ENCODE data around the gene NR6A1.

Gene NR6A1

GRCh38 chr9:124562328-124562727 lies 208.8 kb downstream of the NR6A1 start:
- Histone ChIP-seq H3K27ac (ENCODE audit: insufficient read depth, low read length, poor library complexity, severe bottlenecking) (no peak overlapping the region), H3K4me3 (ENCODE audit: insufficient read depth, low read depth, low read length, poor library complexity, severe bottlenecking) (no peak overlapping the region), H3K27me3 (replicated peaks; ENCODE audit: control insufficient read depth, insufficient read depth, low read length, poor library complexity, severe bottlenecking) (no peaks in the 10 kb centered on the region), H3K4me1 (ENCODE audit: control insufficient read depth, insufficient read depth, low read length, poor library complexity, severe bottlenecking) (no peaks in the 10 kb centered on the region), H3K36me3 (ENCODE audit: control insufficient read depth, insufficient read depth, low read length) (no peaks in the 10 kb centered on the region), H3K9me3 (ENCODE audit: control insufficient read depth, low read length) (no peaks in the 10 kb centered on the region)
- no peak for DNase-seq

- Histone ChIP-seq H3K4me1 (ENCODE audit: control insufficient read depth, insufficient read depth, low read length, poor library complexity, severe bottlenecking) (no peaks in the 10 kb centered on the region), H3K9me3 (ENCODE audit: control insufficient read depth, low read length) (no peaks in the 10 kb centered on the region), H3K27me3 (replicated peaks; ENCODE audit: control insufficient read depth, insufficient read depth, low read length, poor library complexity, severe bottlenecking) (no peaks in the 10 kb centered on the region), H3K27ac (ENCODE audit: insufficient read depth, low read length, poor library complexity, severe bottlenecking) (no peak overlapping the region), H3K4me3 (ENCODE audit: insufficient read depth, low read depth, low read length, poor library complexity, severe bottlenecking) (no peak overlapping the region), H3K36me3 (ENCODE audit: control insufficient read depth, insufficient read depth, low read length) (no peaks in the 10 kb centered on the region)
- DNase-seq = no peak
Observed at GRCh38 chr9:124559871-124560270, 211.2 kb downstream of the NR6A1 start.

DNA sequence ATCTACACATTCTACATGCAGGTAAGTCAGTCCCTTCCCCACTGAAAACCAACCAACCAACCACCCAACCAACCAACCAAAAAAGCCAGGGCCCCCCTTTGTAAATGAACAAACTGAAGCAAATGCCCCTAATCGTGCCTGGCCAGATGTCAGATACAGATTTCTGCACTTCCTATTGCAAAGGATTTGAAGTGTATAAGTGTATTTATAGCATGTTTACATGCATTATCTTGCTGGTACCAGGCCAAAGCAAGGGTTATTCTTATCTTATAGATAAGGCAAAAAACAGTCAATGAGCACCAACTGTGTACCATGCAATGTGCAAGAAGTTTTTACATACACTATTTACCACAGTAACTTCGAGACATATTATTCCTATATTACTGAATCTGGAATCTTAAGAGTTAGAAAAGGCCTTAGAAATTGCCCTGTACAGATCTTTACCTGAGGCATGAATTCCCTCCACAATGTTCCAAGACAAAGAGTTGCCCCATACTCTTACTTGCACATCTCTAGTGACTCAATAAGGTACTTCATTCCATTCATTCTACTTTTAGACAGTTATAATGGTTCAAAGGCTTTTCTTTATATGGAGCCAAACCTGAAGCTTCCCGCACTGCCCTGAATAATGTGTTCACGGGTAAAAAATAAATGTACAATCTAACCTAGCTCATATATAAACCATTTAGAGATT lies 212.2 kb downstream of the NR6A1 start:
- DNase-seq = no peak
- H3K4me3 ChIP-seq (ENCODE audit: insufficient read depth, low read depth, low read length, poor library complexity, severe bottlenecking) = no peak overlapping the region
- no peaks in the 10 kb centered on the region for H3K9me3 ChIP-seq (ENCODE audit: control insufficient read depth, low read length)
- H3K36me3 ChIP-seq (ENCODE audit: control insufficient read depth, insufficient read depth, low read length) = no peaks in the 10 kb centered on the region
- no peak overlapping the region for H3K27ac ChIP-seq (ENCODE audit: insufficient read depth, low read length, poor library complexity, severe bottlenecking)
- H3K4me1 ChIP-seq (ENCODE audit: control insufficient read depth, insufficient read depth, low read length, poor library complexity, severe bottlenecking) = no peaks in the 10 kb centered on the region
- no peaks in the 10 kb centered on the region for H3K27me3 ChIP-seq (replicated peaks; ENCODE audit: control insufficient read depth, insufficient read depth, low read length, poor library complexity, severe bottlenecking)

- no peaks in the 10 kb centered on the region for H3K9me3 ChIP-seq (ENCODE audit: control insufficient read depth, low read length)
- no peaks in the 10 kb centered on the region for H3K4me1 ChIP-seq (ENCODE audit: control insufficient read depth, insufficient read depth, low read length, poor library complexity, severe bottlenecking)
- no peaks in the 10 kb centered on the region for H3K36me3 ChIP-seq (ENCODE audit: control insufficient read depth, insufficient read depth, low read length)
- no peak for DNase-seq
- H3K4me3 ChIP-seq (ENCODE audit: insufficient read depth, low read depth, low read length, poor library complexity, severe bottlenecking) = no peak overlapping the region
- H3K27me3 ChIP-seq (replicated peaks; ENCODE audit: control insufficient read depth, insufficient read depth, low read length, poor library complexity, severe bottlenecking) = no peaks in the 10 kb centered on the region
- no peak overlapping the region for H3K27ac ChIP-seq (ENCODE audit: insufficient read depth, low read length, poor library complexity, severe bottlenecking)
Observed at GRCh38 chr9:124557895-124558294, 213.2 kb downstream of the NR6A1 start.

DNA sequence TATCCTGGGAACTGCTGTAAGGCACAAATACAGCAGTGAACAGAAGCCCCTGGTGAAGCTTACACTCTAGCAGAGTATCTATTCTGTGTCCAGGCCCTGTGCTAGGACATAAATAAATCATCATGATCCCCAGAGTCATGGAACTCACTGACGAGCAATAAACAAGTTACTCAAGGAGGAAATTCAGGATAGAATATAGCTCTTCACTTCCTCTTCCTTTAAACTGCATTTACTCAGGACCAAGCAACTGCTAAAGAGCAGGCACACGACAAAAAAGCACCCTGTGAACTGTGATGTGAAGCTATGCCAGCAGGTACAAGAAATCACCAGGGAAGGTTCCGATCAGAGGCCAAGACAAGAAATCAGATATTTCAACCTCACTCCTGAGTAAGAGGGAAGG lies 216.1 kb downstream of the NR6A1 start:
- H3K9me3 ChIP-seq (ENCODE audit: control insufficient read depth, low read length) = no peaks in the 10 kb centered on the region
- H3K27me3 ChIP-seq (replicated peaks; ENCODE audit: control insufficient read depth, insufficient read depth, low read length, poor library complexity, severe bottlenecking) = no peaks in the 10 kb centered on the region
- no peak overlapping the region for H3K4me3 ChIP-seq (ENCODE audit: insufficient read depth, low read depth, low read length, poor library complexity, severe bottlenecking)
- H3K4me1 ChIP-seq (ENCODE audit: control insufficient read depth, insufficient read depth, low read length, poor library complexity, severe bottlenecking) = no peaks in the 10 kb centered on the region
- no peak for DNase-seq
- H3K27ac ChIP-seq (ENCODE audit: insufficient read depth, low read length, poor library complexity, severe bottlenecking) = no peak overlapping the region
- no peaks in the 10 kb centered on the region for H3K36me3 ChIP-seq (ENCODE audit: control insufficient read depth, insufficient read depth, low read length)

GRCh38 chr9:124553738-124554137 lies 217.4 kb downstream of the NR6A1 start:
- no peaks in the 10 kb centered on the region for H3K4me1 ChIP-seq (ENCODE audit: control insufficient read depth, insufficient read depth, low read length, poor library complexity, severe bottlenecking)
- H3K27me3 ChIP-seq (replicated peaks; ENCODE audit: control insufficient read depth, insufficient read depth, low read length, poor library complexity, severe bottlenecking) = no peaks in the 10 kb centered on the region
- H3K36me3 ChIP-seq (ENCODE audit: control insufficient read depth, insufficient read depth, low read length) = no peaks in the 10 kb centered on the region
- DNase-seq = no peak
- H3K27ac ChIP-seq (ENCODE audit: insufficient read depth, low read length, poor library complexity, severe bottlenecking) = no peak overlapping the region
- H3K4me3 ChIP-seq (ENCODE audit: insufficient read depth, low read depth, low read length, poor library complexity, severe bottlenecking) = no peak overlapping the region
- no peaks in the 10 kb centered on the region for H3K9me3 ChIP-seq (ENCODE audit: control insufficient read depth, low read length)

DNA sequence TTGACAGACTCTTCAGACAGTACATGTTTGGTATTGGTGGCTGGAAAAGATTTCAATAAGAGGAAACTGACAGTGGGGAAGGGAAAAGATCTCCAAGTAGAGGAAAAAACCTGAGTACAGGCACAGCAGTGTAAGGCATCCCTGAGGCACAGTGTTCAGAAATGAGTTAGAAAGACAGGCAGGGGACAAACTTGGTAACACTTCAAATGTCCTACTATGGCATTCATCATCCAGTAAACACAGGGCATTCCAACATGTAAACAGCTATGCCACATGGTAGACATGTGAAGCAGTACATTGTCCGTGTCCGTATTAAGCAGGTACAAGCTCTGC lies 218.9 kb downstream of the NR6A1 start:
- no peak for DNase-seq
- no peaks in the 10 kb centered on the region for H3K36me3 ChIP-seq (ENCODE audit: control insufficient read depth, insufficient read depth, low read length)

GRCh38 chr9:124551472-124552272 lies 219.4 kb downstream of the NR6A1 start:
- H3K4me1 ChIP-seq (ENCODE audit: control insufficient read depth, insufficient read depth, low read length, poor library complexity, severe bottlenecking) = no peaks in the 10 kb centered on the region
- no peaks in the 10 kb centered on the region for H3K36me3 ChIP-seq (ENCODE audit: control insufficient read depth, insufficient read depth, low read length)
- H3K27ac ChIP-seq (ENCODE audit: insufficient read depth, low read length, poor library complexity, severe bottlenecking) = no peak overlapping the region
- no peak overlapping the region for H3K4me3 ChIP-seq (ENCODE audit: insufficient read depth, low read depth, low read length, poor library complexity, severe bottlenecking)
- no peak for DNase-seq
- no peaks in the 10 kb centered on the region for H3K27me3 ChIP-seq (replicated peaks; ENCODE audit: control insufficient read depth, insufficient read depth, low read length, poor library complexity, severe bottlenecking)
- H3K9me3 ChIP-seq (ENCODE audit: control insufficient read depth, low read length) = no peaks in the 10 kb centered on the region

More for the DNA sequence above, 218.9 kb downstream of the NR6A1 start:
- H3K27ac ChIP-seq (ENCODE audit: insufficient read depth, low read length, poor library complexity, severe bottlenecking) = no peak overlapping the region
- no peaks in the 10 kb centered on the region for H3K4me1 ChIP-seq (ENCODE audit: control insufficient read depth, insufficient read depth, low read length, poor library complexity, severe bottlenecking)
- no peaks in the 10 kb centered on the region for H3K9me3 ChIP-seq (ENCODE audit: control insufficient read depth, low read length)
- no peak overlapping the region for H3K4me3 ChIP-seq (ENCODE audit: insufficient read depth, low read depth, low read length, poor library complexity, severe bottlenecking)
- H3K27me3 ChIP-seq (replicated peaks; ENCODE audit: control insufficient read depth, insufficient read depth, low read length, poor library complexity, severe bottlenecking) = no peaks in the 10 kb centered on the region

GRCh38 chr9:124550072-124550471 lies 221.0 kb downstream of the NR6A1 start:
- Histone ChIP-seq H3K4me1 (ENCODE audit: control insufficient read depth, insufficient read depth, low read length, poor library complexity, severe bottlenecking) (no peaks in the 10 kb centered on the region), H3K4me3 (ENCODE audit: insufficient read depth, low read depth, low read length, poor library complexity, severe bottlenecking) (no peak overlapping the region), H3K27me3 (replicated peaks; ENCODE audit: control insufficient read depth, insufficient read depth, low read length, poor library complexity, severe bottlenecking) (no peaks in the 10 kb centered on the region), H3K9me3 (ENCODE audit: control insufficient read depth, low read length) (no peaks in the 10 kb centered on the region), H3K36me3 (ENCODE audit: control insufficient read depth, insufficient read depth, low read length) (no peaks in the 10 kb centered on the region), H3K27ac (ENCODE audit: insufficient read depth, low read length, poor library complexity, severe bottlenecking) (no peak overlapping the region)
- DNase-seq = no peak

DNA sequence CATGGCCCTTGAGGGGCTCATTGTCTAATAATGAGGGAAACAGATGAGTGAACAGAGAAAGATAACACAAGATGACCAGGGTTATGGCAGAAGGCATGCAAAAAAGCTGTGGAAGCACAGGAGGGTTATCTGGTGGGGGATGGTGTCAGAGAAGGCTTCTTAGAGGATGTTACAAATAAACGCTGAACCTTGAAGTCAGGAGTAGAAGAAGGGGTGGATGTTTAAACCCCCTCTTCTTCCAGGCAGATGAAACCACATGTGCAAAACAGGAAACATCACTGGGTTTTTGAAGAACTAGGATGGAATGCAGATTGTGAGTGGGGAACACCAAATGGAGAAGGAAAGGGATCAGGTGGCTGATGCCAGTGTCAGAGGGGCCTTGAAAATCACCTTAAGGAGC lies 222.1 kb downstream of the NR6A1 start:
- Histone ChIP-seq H3K9me3 (ENCODE audit: control insufficient read depth, low read length) (no peaks in the 10 kb centered on the region), H3K27me3 (replicated peaks; ENCODE audit: control insufficient read depth, insufficient read depth, low read length, poor library complexity, severe bottlenecking) (no peaks in the 10 kb centered on the region), H3K36me3 (ENCODE audit: control insufficient read depth, insufficient read depth, low read length) (no peaks in the 10 kb centered on the region), H3K4me3 (ENCODE audit: insufficient read depth, low read depth, low read length, poor library complexity, severe bottlenecking) (no peak overlapping the region), H3K4me1 (ENCODE audit: control insufficient read depth, insufficient read depth, low read length, poor library complexity, severe bottlenecking) (no peaks in the 10 kb centered on the region), H3K27ac (ENCODE audit: insufficient read depth, low read length, poor library complexity, severe bottlenecking) (no peak overlapping the region)
- DNase-seq = no peak

Measured in effector memory CD4-positive, alpha-beta T cell (primary cell).